ENCODE results near the gene TMEM115.

Gene TMEM115

DNA sequence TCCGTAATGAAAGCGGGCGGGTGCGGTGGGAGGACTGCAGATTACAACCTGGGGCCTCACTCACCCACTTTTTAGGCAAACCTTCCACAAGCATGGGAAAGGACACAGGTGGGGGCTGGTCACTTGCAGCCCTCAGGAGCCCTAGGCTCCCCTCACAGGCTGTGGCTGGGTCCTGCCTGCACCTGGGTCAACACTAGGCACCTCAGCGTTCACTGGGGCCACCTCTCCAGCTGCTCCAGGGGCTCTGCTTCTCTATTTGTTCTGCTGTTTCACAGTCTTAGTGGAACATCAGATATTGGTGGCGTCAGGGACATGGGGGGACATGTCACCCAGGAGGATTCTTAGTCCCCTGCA is 30.1 kb upstream of the TMEM115 start:
- no peaks in the 10 kb centered on the region for H3K36me3 ChIP-seq
- TF ChIP-seq, protein P1, sequence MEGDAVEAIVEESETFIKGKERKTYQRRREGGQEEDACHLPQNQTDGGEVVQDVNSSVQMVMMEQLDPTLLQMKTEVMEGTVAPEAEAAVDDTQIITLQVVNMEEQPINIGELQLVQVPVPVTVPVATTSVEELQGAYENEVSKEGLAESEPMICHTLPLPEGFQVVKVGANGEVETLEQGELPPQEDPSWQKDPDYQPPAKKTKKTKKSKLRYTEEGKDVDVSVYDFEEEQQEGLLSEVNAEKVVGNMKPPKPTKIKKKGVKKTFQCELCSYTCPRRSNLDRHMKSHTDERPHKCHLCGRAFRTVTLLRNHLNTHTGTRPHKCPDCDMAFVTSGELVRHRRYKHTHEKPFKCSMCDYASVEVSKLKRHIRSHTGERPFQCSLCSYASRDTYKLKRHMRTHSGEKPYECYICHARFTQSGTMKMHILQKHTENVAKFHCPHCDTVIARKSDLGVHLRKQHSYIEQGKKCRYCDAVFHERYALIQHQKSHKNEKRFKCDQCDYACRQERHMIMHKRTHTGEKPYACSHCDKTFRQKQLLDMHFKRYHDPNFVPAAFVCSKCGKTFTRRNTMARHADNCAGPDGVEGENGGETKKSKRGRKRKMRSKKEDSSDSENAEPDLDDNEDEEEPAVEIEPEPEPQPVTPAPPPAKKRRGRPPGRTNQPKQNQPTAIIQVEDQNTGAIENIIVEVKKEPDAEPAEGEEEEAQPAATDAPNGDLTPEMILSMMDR (IDR thresholded peaks at IDR 0.05) = no peak
- H3K27ac ChIP-seq = no peak overlapping the region
- no peak overlapping the region for H3K4me3 ChIP-seq (ENCODE audit: low read depth in 1 of 2, low read length in 1 of 2)
- peaks cover 14% of the 10 kb centered on the region for H3K27me3 ChIP-seq
- no peaks in the 10 kb centered on the region for H3K4me1 ChIP-seq (ENCODE audit: control insufficient read depth in 1 of 2, insufficient read depth in 1 of 2, low read depth in 1 of 2, low read length in 1 of 2)
- no peaks in the 10 kb centered on the region for H3K9me3 ChIP-seq

DNA sequence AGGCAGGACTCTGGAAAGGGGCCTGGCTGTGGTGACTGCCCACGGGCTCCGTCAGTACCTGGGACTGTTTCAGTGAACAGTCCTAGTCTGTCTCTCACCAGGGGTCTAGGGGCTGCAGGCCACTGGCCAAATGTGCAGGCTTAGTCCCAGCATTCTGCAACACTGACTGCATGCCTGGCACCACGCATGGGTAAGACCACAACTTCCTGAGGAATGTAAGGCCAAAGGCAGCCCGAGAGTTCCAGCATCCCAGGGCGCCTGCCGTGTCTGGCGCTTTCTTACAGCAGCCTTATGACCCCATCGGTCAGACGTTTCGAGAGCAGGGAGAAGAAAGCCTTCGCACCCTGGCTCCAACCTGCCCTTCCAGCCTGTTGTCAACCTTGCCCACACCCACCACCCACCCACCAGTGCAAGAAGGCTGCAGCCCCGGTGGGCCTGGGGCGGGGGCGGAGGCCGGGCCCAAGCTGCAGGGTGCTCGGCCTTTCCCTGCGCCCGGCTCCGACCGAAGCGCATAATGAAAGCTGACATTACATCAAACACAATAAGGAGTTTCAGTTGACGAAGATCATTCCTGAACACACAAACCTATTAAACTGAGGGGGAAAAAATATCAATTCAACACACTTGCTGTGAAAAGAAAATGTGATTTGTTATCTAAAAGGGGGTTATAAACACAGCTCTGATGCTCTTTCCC is 29.5 kb upstream of the TMEM115 start:
- TF ChIP-seq, protein P1 (IDR thresholded peaks at IDR 0.05) = no peak
- no peaks in the 10 kb centered on the region for H3K36me3 ChIP-seq
- H3K27me3 ChIP-seq = peaks cover 14% of the 10 kb centered on the region
- no peaks in the 10 kb centered on the region for H3K4me1 ChIP-seq (ENCODE audit: control insufficient read depth in 1 of 2, insufficient read depth in 1 of 2, low read depth in 1 of 2, low read length in 1 of 2)
- no peak overlapping the region for H3K27ac ChIP-seq
- H3K4me3 ChIP-seq (ENCODE audit: low read depth in 1 of 2, low read length in 1 of 2) = no peak overlapping the region
- no peaks in the 10 kb centered on the region for H3K9me3 ChIP-seq

DNA sequence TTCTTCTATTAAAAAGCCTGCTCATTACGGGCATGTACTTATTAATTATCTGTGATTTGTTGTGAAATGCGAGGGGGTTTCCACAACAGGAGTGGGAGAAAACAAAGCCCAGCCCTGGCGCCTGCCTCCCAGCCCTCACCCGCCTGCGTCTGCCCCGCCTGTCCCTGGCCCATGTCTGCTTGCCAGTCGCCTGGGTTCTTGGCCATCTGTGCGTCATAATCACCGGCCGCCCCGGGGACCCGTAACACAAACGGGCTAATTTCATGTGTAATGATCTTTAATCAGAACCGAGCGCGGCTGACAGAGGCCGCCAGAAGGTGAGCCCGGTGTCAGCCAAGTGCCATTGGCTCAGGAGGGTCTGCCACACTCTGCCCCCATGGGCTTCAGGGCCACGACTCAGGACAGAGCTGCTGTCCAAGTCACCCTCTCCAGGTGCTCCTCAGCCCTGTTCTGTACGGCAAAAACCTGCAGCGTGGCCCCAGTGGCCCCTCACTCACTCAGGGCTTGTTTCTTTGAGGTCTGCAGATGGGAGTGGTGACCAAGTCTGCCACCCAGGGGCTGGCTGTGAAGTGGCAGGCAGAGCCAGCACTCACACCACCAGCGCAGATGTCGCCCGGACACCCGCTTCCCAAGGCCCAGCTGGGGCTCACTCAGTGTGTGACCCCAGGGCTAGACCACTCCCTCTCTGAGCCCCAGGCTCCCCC is 28.8 kb upstream of the TMEM115 start:
- Histone ChIP-seq H3K4me1 (ENCODE audit: control insufficient read depth in 1 of 2, insufficient read depth in 1 of 2, low read depth in 1 of 2, low read length in 1 of 2) (no peaks in the 10 kb centered on the region), H3K4me3 (ENCODE audit: low read depth in 1 of 2, low read length in 1 of 2) (no peak overlapping the region), H3K36me3 (no peaks in the 10 kb centered on the region), H3K27me3 (peaks cover 14% of the 10 kb centered on the region), H3K9me3 (no peaks in the 10 kb centered on the region), H3K27ac (no peak overlapping the region)
- TF ChIP-seq, protein P1 (IDR thresholded peaks at IDR 0.05) = no peak

DNA sequence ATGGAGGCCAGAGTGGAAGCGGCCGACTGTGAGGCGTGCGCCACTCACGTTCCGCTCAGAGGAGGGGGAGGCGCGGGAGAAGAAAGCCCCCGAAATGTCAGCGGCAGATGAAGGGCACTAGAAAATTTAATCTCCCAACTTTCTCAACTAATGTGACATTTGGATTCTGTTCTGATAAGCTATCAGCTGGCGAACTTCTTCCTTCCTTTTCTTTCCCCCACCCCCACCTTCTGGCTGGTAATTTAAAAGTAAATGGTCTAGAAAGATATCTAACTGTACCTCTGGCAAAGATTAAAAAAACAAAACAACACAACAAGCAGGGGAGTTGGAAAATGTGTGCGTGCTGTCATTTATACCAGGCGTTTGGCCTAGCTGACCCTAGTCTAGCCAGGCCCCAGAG is 26.4 kb upstream of the TMEM115 start:
- no peaks in the 10 kb centered on the region for H3K36me3 ChIP-seq
- H3K9me3 ChIP-seq = no peaks in the 10 kb centered on the region
- H3K4me1 ChIP-seq (ENCODE audit: control insufficient read depth in 1 of 2, insufficient read depth in 1 of 2, low read depth in 1 of 2, low read length in 1 of 2) = no peaks in the 10 kb centered on the region
- H3K27me3 ChIP-seq = peaks cover 14% of the 10 kb centered on the region
- H3K27ac ChIP-seq = no peak overlapping the region
- no peak overlapping the region for H3K4me3 ChIP-seq (ENCODE audit: low read depth in 1 of 2, low read length in 1 of 2)
- TF ChIP-seq, protein P1 (IDR thresholded peaks at IDR 0.05) = no peak

DNA sequence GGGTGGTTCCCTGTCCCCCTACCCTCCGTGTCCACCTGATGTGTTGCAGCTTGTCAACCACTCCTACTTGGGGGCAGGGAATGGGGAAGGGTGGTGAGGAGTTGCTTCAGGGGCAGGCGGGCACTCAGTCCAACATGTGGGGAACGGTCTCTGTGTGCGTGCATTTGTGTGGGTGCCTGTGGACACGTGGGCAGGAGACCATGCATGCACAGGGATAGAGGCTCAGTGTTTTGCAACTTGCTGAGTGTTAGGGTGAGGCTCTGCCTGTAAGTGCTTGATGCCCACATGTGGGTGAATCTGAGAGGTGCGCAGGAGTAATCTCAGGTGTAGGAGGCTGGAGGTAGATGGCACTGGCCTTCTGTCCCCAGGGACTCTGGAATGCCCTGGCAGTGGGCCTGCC is 24.4 kb upstream of the TMEM115 start:
- TF ChIP-seq, protein P1 (IDR thresholded peaks at IDR 0.05) = no peak
- H3K9me3 ChIP-seq = no peaks in the 10 kb centered on the region
- no peaks in the 10 kb centered on the region for H3K36me3 ChIP-seq

More for the DNA sequence above, 24.4 kb upstream of the TMEM115 start:
- H3K4me1 ChIP-seq (ENCODE audit: control insufficient read depth in 1 of 2, insufficient read depth in 1 of 2, low read depth in 1 of 2, low read length in 1 of 2) = no peaks in the 10 kb centered on the region
- H3K4me3 ChIP-seq (ENCODE audit: low read depth in 1 of 2, low read length in 1 of 2) = no peak overlapping the region
- H3K27me3 ChIP-seq = peaks cover 14% of the 10 kb centered on the region
- H3K27ac ChIP-seq = no peak overlapping the region

Data from neutrophil (primary cell).